Measurements from ENCODE around the gene PRELID3B.

The PRELID3B gene

DNA sequence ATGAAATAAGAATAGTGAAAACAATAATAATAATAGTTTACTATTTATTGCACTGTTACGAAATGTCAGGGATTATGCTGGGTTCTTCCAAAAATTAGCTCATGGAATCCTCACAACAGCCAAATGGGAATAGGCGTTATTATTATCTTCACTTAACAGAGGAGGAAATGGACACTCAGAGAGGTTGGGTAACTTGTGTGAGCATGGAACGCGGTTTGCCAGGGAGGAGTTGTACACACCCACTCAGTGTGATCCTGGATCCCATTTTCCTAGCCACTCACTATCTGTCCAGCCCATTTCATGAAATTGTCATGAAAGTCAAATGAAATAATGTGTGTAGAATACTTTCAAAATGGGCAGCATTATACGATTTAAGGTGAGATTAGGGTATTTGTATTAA is 56.9 kb downstream of the PRELID3B start:
- DNase-seq = peak in 1 of 10 donors; percentile 16
- intact Hi-C loops (cut with DNase I) = no loop called here

DNA sequence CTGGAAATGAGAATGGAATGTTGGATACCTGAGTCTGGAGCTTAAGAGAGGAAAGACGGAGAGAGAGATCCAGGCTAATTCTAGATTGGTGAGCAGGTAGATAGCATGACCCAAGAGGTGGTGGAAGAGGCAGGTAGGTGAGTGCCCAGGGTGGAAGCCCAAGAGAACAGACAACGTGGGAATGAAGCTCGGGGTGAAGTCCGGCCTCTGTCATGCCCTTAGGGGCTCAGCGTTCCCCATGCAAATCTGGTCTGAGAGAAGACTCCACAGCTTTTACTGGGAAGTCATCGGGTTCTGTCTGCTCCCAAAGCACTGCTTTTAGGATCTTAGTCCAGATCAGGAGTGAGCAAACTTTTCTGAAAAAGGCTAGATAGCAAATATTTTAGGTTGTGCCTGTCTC is 57.9 kb downstream of the PRELID3B start:
- intact Hi-C loops (cut with DNase I) = loop anchor here (5.0 kb wide), 1 partner anchor 48 kb away; the partner anchor contains the start of gene ATP5F1E
- DNase-seq = no peak

Data from posterior cingulate gyrus (tissue), 11 donors.